Activated T-cell treated with anti-CD3 and anti-CD28 coated beads for 4 hours (primary cell): ENCODE results near the gene TAT.

ENCODE experiments used
- DNase-seq: peaks from one replicate; pipeline ENCODE4 v3.0.0-alpha.2; 2020

Gene TAT

DNA sequence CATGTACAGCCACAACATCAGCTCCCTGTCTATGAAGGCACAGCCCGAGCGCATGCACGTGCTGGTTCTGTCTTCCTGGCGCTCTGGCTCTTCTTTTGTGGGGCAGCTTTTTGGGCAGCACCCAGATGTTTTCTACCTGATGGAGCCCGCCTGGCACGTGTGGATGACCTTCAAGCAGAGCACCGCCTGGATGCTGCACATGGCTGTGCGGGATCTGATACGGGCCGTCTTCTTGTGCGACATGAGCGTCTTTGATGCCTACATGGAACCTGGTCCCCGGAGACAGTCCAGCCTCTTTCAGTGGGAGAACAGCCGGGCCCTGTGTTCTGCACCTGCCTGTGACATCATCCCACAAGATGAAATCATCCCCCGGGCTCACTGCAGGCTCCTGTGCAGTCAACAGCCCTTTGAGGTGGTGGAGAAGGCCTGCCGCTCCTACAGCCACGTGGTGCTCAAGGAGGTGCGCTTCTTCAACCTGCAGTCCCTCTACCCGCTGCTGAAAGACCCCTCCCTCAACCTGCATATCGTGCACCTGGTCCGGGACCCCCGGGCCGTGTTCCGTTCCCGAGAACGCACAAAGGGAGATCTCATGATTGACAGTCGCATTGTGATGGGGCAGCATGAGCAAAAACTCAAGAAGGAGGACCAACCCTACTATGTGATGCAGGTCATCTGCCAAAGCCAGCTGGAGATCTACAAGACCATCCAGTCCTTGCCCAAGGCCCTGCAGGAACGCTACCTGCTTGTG is 40.0 kb downstream of the TAT start:
- DNase-seq: no peak

DNA sequence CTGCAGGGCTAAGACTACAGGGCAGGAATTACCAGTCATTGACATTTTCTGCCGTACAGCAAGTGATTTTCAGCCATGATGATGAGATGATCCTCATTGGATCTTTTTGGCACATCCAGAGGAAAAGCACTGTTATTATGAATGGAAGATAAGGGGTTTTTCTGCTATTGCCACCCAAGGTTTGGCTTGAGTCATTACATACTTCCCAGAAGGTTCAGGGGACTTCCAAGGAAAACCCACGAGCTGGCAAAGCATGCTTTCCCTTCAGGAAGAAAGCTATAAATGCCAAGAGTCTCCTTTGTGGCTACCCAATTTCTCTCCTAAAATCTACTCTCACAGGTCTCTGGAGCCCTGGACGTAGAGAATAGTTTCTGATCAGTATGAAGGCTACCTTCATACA is 44.5 kb downstream of the TAT start:
- no peak for DNase-seq

DNA sequence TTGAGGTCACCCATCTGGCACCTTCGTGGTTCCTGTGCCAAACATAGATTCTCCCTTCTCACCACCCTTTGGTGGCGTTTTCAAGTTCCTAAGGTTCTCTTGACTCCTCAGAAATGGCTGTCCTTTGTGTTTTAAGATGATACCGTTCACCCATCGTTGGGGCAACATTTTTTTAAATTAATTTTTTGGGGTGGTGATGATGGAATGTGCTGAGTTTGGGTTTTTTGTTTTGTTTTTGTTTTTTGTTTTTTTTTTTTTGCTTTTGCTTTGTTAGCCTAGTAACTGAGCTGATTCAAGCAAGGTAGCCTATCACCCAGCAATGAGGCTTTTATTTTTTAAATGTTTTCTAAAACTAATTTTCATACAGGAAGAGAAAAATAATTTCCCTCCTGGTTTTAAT is 48.0 kb downstream of the TAT start:
- DNase-seq: no peak

GRCh38 chr16:71528257-71528656 is 48.6 kb downstream of the TAT start:
- DNase-seq: no peak

DNA sequence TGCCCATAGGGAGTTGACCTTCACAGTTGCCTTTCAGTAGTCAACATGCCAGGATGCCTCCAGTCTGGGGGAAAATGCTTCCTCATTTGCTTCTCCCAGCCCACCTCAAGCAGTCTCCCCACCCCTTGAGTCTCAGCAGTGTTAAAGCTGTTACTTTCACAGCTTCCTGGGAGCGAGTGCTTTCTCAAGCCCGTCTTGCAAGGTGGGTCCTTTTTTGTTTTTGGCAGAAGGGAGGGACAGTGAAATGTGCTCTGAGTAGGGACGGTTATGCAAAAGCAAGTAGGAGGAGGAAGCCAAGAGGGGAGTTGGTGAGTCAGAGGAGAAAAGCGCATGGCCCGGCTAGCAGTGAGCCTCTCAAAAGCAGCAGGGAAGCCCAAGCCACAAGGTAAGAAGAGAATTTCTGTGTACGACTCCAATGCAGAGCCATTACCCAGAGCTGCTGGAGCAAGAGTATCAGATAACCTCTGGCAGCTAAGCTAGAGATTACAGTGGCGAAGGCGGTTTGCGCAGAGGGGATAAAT is 50.7 kb downstream of the TAT start, which contains the start of gene CHST4:
Gene CHST4 (plus strand): TSS at position 316 of the 521 bp plus-strand sequence. CDS start 10,252 bp downstream, outside the sequence.
- no peak for DNase-seq

DNA sequence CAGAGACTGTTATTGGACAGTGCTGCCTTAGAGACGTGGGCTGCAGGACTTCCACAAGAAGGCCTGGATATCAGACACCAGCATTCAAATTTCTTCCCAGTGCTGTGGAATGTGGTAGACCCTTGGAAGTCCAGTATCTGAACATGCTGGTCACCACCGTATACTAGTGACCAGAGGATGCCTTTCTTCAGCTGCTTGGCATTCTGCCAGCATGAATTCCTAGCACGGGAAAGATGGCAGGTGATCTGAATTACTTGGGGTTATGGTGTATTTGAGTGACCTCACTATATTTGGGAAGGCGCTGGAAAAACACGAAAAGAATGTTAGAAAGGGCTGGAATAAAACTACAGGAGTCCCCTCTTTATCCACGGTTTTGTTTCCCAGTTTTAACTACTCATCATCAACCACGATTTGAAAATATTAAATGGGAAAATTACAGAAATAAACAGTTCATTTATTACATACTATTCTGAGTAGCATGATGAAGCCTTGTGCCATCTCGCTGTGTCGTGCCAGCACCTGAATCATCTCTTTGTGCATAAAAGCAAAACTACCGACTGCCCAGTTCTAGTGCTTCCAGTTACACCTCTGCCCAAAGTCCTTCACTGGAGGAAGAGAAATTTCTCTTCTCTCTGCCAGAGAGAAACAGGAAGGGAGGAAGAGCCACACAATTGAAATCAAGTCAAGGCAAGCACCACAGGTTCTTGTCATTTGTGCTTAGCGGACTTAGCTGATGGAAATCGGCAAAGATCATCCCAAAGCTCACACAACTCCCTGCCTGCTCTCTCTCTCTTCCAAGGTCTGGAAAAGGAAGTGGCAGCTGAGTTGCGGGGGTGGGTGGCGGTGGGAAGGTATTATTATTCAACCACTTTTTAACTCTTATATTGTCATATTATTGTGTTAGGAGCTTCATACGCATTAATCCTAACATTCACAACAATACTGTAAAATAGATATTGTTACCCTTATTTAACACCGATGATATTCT is 52.0 kb downstream of the TAT start:
- no peak for DNase-seq

- no peak for DNase-seq
Observed at GRCh38 chr16:71520550-71520949, 56.3 kb downstream of the TAT start.
